ENCODE measurements around the gene CBLN1.
"Not testable (repeated sequence)": the region's sequence is repeated elsewhere in the genome, so short reads cannot be mapped to it uniquely, and the experiment has no call there.

Gene CBLN1

GRCh38 chr16:49277766-49278566 is 3.7 kb downstream of the CBLN1 start:
- DNase-seq (ENCODE audit: low spot score) = no peak

GRCh38 chr16:49277386-49277742 is 4.3 kb downstream of the CBLN1 start:
- no peak for DNase-seq (ENCODE audit: low spot score)

DNA sequence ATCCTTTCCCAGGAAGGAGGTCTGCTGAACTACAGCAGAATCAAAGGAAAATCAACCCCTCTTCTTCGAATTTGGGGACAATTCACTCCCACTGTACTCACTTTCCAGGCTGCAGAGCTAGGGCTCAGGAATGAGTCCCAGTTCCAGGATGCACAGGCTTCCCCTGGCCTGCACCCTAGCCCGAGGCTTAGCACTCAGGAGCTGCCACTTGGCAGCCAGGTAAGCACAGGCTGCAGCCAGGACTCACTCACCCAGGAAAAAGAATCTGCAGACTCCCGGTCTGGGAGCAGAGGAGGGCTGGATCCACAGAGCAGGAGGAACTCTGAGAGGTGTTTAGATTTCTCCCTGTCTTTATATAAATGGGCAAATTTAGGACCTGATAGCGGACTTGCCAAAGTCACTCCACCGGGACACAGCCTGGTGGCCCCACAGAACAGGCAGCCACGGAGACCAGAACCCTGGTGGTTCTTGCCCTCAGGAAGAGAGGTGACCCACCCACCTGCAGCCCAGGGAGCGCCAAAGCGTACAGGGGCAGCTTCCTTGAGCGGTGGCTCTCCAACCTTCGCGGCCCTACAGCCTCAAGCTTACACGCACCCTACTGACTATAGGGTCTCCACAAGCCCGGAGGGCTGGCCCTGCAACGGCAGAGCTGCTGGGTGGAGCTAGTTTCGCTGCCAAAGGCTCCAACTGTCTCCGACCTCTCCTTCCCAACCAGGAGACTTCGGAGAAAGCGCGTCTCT is 4.8 kb downstream of the CBLN1 start:
- DNase-seq (ENCODE audit: low spot score) = no peak

DNA sequence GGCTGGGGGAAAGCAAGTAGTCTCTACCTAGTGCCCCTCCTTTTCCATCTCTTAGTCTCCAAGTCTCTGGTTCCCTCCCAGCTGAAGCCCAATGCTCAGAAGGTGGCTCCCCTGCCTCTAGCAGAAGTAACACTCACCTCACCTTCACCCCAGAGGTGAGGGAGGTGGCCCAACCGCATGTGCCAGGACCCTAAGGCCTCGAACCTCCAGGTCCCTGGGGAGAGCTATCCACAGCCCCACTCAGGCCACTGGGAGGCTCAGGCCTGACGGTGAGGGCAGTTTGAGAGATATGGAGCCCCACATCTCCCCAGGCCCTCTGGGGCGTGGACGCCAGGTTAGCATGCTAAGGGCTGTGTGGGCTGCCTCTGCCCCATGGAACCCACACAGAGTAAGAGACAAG is 5.8 kb downstream of the CBLN1 start:
- no peak for DNase-seq (ENCODE audit: low spot score)

DNA sequence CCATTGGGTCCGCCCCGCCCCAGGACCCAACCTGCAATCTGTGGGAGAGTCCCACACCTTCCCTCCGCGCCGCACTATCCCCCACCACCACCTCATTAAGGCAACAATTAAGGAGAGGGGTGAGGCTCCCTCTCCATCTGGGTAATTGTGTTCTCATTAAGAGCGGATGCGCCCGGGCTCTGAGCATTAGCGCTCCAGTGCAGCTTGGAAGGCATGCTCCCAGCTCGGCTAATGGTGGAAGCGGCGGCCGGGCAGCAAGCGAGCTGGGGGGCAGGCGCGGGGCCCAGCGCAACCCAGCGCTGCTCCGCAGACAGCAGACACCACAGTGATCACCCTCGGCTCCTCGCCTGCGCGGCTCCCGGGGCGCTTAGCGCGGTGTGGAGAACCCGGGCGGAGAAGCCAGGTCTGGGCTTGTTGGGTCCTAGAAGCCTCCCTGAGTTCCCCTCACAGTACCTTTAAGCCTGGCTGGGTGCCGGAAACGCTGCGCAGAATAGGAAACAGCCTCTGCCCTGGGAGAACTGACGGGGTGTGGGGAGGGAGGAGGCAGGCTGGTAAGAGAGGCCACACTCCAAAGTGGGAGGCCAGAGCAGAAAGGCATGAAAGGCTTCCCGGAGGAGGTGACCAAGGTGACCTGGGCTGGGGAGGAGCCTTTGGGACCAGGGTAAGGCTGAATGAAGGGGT is 6.4 kb downstream of the CBLN1 start:
- no peak for DNase-seq (ENCODE audit: low spot score)

DNA sequence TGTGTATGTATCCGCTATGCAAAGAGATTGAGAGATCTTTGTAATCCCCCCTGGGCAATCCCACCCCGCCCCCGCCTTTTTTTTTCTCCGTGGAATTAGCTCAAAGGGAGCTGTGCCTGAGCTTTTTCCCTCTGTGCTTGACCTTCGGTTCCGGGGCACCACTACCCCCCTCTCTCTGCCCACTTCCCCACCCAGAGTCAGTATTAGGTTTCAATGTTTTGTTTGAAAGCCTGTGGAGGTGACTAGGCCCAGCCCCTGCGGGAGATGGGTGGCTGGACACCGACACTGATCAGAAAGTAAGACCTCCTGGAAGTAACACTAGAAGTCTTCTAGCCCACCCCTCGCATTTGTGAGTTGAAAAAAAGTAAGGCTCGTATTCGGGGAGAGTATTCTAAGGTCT is 7.0 kb downstream of the CBLN1 start:
- DNase-seq (ENCODE audit: low spot score) = no peak

- no peak for DNase-seq (ENCODE audit: low spot score)
These were observed 7.9 kb downstream of the CBLN1 start for GRCh38 chr16:49273771-49274170.

- DNase-seq (ENCODE audit: low spot score) = no peak
These were observed 10.3 kb downstream of the CBLN1 start for GRCh38 chr16:49271363-49271762.

DNA sequence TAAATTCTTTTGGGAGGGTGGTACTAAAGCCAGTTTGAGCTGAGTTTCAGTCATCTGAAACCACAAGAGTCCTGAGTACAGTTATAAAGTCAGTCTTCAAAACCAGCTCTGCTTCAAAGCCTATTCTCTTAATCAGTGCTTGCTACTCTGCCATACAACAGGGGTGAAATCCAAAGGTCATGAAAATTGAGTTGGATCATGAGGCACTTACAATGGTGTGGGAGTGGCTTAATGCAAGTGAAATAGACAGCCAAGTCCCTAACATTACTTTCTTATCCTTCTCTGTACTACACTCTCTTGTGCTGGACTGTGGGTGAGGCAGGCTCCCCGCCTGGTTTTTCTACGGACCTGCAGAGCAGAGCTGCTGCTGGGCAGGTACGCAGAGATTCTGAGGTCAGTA is 12.4 kb downstream of the CBLN1 start:
- no peak for DNase-seq (ENCODE audit: low spot score)

GRCh38 chr16:49268667-49269066 is 13.0 kb downstream of the CBLN1 start:
- no peak for DNase-seq (ENCODE audit: low spot score)

DNA sequence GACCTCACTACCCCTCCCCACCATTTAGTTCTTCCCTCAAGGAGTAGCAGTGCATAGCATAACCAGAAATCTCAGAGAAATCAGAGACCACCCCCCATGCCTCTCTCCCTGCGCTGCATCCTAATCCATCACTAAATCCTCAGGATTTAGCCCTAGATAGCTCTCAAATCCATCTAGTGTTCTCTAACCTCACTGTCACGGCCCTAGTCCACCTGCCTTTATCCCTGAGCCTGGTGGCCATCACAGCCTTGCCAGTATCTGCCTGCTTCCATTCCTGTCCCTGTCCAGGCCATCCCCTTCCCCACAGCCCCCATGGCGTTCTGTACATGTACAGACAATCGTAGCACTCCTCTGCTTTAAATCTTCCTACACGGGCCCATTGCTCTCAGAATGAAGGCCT is 19.1 kb downstream of the CBLN1 start:
- DNase-seq (ENCODE audit: low spot score) = no peak

- no peak for DNase-seq (ENCODE audit: low spot score)
These were observed 19.7 kb downstream of the CBLN1 start for GRCh38 chr16:49261930-49262329.

DNA sequence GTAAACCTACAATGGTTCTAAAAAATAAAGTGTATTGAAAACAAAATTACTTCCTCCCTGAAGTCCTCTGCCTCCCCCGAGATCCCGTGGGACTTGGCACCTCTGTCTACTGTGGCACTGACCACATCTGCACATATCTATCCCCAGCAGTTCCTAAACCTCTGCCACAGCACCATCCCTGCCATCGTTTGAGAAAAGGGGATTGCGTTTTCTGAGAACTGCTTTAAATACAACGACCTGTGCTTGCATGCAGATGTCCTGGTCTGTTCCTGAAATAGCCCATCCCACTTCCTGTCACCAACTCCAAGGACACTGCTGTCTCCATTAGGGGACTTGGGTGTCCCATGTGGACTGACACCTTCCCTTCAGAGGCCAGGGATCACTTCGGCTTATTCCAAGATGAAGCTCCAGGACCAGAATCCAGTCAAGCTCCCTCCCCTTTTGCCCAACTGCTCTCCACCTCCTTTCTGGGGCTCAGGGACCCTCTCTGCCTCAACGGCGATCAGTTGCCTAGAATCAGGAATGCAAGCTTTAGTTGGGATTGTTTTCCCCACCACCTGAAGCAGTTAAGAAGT is 20.6 kb downstream of the CBLN1 start:
- DNase-seq (ENCODE audit: low spot score) = no peak

DNA sequence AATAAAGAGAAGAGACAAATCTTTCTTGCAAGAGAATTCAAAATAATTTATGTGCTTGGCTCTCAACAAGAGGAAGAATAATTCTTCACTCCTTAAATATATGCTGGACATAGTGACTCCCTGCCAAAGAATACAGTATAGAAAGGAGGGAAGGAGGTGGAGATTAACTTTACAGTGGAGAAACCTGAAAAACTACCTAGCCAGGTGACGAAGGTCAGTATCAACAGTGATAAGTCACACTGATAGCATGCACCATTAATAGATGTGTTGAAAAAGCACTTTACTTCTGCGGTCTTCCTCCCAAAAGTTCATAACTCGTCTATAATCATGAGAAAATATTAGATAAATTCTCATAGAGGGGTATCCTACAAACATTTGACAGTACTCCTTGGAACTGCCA is 21.4 kb downstream of the CBLN1 start:
- no peak for DNase-seq (ENCODE audit: low spot score)

DNA sequence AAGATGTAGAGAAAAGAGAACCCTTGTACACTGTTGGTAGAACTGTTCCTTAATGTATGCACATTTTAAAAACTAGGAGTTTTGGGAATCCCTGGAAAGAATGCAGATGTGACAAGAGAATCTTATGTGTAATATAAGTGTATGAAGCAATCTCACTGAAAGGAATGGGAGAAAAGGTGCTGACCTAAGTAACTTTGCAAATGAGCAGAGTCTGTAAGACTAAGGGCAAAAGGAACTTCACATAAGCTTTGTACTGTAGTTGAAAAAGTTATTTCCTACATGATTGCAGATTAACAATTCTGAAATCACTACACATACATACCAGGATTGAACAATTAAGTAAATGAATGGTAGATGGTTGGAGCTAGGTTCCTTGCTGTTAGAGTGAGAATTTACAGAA is 22.3 kb downstream of the CBLN1 start:
- no peak for DNase-seq (ENCODE audit: low spot score)

DNA sequence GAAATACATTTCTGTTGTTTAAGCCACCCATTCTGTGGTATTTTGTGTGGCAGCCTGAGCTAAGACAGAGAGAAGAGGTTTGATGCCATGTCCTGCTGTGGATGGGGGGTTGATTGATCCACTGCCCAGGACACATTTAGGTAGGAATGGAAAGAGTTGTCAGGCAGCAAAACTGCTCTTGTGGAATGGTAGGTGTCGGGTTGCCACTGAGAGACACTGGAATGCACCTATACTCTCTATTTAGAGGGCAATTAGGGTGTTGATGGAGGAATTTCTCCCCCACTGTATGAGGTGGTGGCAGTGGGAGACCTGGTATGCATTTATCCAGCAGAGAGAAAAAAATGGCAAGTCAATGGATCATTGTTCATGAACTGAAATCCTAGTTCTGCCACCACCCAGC is 30.9 kb downstream of the CBLN1 start:
- DNase-seq (ENCODE audit: low spot score) = no peak

GRCh38 chr16:49248227-49248626 is 33.4 kb downstream of the CBLN1 start:
- no peak for DNase-seq (ENCODE audit: low spot score)

- DNase-seq (ENCODE audit: low spot score) = no peak
These were observed 45.4 kb downstream of the CBLN1 start for GRCh38 chr16:49236216-49236615.

DNA sequence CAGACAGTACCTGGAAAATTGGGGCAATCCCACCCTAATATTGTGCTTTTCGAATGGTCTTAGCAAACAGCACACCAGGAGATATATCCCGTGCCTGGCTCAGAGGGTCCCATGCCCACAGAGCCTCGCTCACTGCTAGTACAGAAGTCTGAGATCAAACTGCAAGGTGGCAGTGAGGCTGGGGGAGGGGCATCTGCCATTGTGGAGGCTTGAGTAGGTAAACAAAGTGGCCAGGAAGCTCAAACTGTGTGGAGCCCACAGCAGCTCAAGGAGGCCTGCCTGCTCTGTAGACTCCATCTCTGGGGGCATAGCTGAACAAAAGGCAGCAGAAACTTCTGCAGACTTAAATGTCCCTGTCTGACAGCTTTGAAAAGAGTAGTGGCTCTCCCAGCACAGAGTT is 53.3 kb downstream of the CBLN1 start:
- DNase-seq (ENCODE audit: low spot score) = not testable (repeated sequence)
